OCI-LY7 (cell line): Measurements from ENCODE around the gene PHLDB1.

ENCODE experiments used
- CTCF ChIP-seq: fragments of 200-600 bp; sonication (generic); conservative IDR thresholded peaks from 2 replicates; pipeline ENCODE4 v1.5.1; 2014; ENCODE audit warnings: mild to moderate bottlenecking, antibody characterized with exemption, low read length, moderate library complexity, mixed read lengths
- EZH2phosphoT487 ChIP-seq: fragments of 200-600 bp; sonication (generic); IDR thresholded peaks from 2 replicates; pipeline ENCODE4 v1.6.1; 2018; ENCODE audit warnings: low read depth, borderline replicate concordance, mild to moderate bottlenecking, mixed run types, antibody characterized with exemption, low read length, moderate library complexity, mixed read lengths

GRCh38 chr11:118666371-118666770, 59.0 kb downstream of the PHLDB1 start:
- TF ChIP-seq CTCF (no peak), EZH2phosphoT487 (no peak)
